NCI-H510A treated with DMSO at 0.1 percent for 48 hours (cell line): ENCODE results near the gene ACR.
A peak's percentile ranks its signal among the peaks of the same experiment; 100 is the strongest.

Source experiments
- DNase-seq: peaks from one replicate; lab custom pipeline; 2025; lab: John Stamatoyannopoulos, UW

ACR gene

GRCh38 chr22:50702821-50703725 lies 34.9 kb upstream of the ACR start:
- DNase-seq: no peak

GRCh38 chr22:50703726-50704509 lies 34.1 kb upstream of the ACR start:
- DNase-seq: no peak

GRCh38 chr22:50704510-50705218 lies 33.3 kb upstream of the ACR start:
- no peak for DNase-seq

GRCh38 chr22:50705219-50705691 lies 32.7 kb upstream of the ACR start:
- DNase-seq: peak; percentile 45

- no peak for DNase-seq
Measured at GRCh38 chr22:50705851-50706351, 32.1 kb upstream of the ACR start.

- DNase-seq: no peak
Measured at GRCh38 chr22:50706481-50707125, 31.4 kb upstream of the ACR start.

GRCh38 chr22:50708474-50708873 lies 29.5 kb upstream of the ACR start:
- no peak for DNase-seq

GRCh38 chr22:50708996-50709395 lies 29.0 kb upstream of the ACR start:
- no peak for DNase-seq

- no peak for DNase-seq
Measured at GRCh38 chr22:50710221-50710620, 27.8 kb upstream of the ACR start.

GRCh38 chr22:50710886-50711285 lies 27.1 kb upstream of the ACR start:
- no peak for DNase-seq

GRCh38 chr22:50711446-50712340 lies 26.3 kb upstream of the ACR start:
- no peak for DNase-seq

- DNase-seq: no peak
Measured at GRCh38 chr22:50712341-50713007, 25.5 kb upstream of the ACR start.

- no peak for DNase-seq
Measured at GRCh38 chr22:50713008-50713385, 25.0 kb upstream of the ACR start.

- no peak for DNase-seq
Measured at GRCh38 chr22:50713571-50714056, 24.4 kb upstream of the ACR start.

GRCh38 chr22:50714150-50714549 lies 23.9 kb upstream of the ACR start:
- DNase-seq: no peak

GRCh38 chr22:50714631-50715179 lies 23.3 kb upstream of the ACR start:
- no peak for DNase-seq

GRCh38 chr22:50715250-50715649 lies 22.8 kb upstream of the ACR start:
- DNase-seq: no peak

GRCh38 chr22:50715776-50716175 lies 22.2 kb upstream of the ACR start:
- DNase-seq: no peak

- no peak for DNase-seq
Measured at GRCh38 chr22:50716290-50717024, 21.5 kb upstream of the ACR start.
